ENCODE data around the gene SDK1.

Gene SDK1

DNA sequence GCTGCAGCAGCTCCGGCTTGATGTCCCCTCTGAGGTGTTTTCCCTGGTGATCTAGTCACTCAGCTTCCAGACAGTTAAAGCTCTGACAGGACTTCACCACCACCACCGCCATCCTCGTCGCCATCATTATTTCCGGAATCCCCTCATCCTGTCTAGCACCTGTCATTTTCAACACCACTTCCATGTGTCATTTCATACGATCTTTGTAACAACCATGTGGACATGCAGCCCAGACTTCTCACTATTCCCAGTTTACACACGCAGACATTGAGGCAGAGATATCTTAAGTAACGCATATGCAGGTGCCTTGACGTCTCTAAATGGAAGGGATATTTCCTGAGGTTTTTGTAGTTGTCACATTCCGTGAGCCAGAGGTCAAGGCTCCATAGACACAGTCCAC is 850.5 kb downstream of the SDK1 start:
- in situ Hi-C loops (cut with HindIII; ENCODE audit: low sequenced_read_pairs) = no loop called here
- no peak for TF ChIP-seq CTCF (IDR thresholded peaks at IDR 0.05; ENCODE audit: low read depth, low read length, missing control alignments)
- DNase-seq (ENCODE audit: low read depth) = no peak
- H3K4me3 ChIP-seq (ENCODE audit: low read depth, low read length) = no peak overlapping the region

- H3K4me3 ChIP-seq (ENCODE audit: low read depth, low read length) = no peak overlapping the region
These were observed 851.0 kb downstream of the SDK1 start for GRCh38 chr7:4151926-4152549.

DNA sequence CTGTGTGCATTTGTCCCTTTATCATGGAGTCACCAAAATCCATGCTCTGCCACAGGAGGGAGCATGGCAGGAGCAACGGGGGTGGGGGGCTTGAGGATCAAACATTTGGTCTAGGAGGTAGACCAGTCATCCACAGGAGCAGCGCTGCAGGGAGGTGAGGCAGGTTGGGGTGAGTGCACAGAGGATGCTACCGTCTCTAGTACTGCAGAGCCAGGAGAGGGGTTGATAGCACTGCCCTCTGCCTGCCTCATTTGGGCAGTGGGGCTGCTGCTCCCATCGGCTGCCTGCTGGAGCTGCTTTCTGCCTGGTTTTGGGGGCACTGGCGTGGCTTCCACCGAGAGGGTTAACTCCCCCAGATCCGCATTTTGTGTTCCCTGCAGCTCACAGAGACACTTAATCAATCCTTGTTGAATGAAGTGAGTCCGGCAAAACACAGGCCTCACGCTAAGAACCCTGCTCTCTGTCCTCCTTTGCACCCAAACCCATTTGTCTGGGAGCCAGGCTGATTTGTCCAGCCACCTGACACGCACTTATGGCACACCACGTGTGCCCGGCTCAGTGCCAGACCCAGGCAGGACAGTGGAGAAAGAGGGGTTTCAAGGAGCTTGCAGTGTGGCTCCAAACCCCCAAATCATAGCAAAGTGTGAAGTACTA is 854.0 kb downstream of the SDK1 start:
- in situ Hi-C loops (cut with HindIII; ENCODE audit: low sequenced_read_pairs) = no loop called here
- no peak for DNase-seq (ENCODE audit: low read depth)
- no peak for TF ChIP-seq CTCF (IDR thresholded peaks at IDR 0.05; ENCODE audit: low read depth, low read length, missing control alignments)
- no peak overlapping the region for H3K4me3 ChIP-seq (ENCODE audit: low read depth, low read length)

More at GRCh38 chr7:4151926-4152549, 851.0 kb downstream of the SDK1 start:
- in situ Hi-C loops (cut with HindIII; ENCODE audit: low sequenced_read_pairs) = no loop called here
- TF ChIP-seq CTCF (IDR thresholded peaks at IDR 0.05; ENCODE audit: low read depth, low read length, missing control alignments) = no peak
- no peak for DNase-seq (ENCODE audit: low read depth)

GRCh38 chr7:4156190-4156589 is 855.1 kb downstream of the SDK1 start:
- in situ Hi-C loops (cut with HindIII; ENCODE audit: low sequenced_read_pairs) = no loop called here
- H3K4me3 ChIP-seq (ENCODE audit: low read depth, low read length) = no peak overlapping the region
- DNase-seq (ENCODE audit: low read depth) = no peak
- TF ChIP-seq CTCF (IDR thresholded peaks at IDR 0.05; ENCODE audit: low read depth, low read length, missing control alignments) = no peak

- no peak for DNase-seq (ENCODE audit: low read depth)
These were observed 856.6 kb downstream of the SDK1 start for GRCh38 chr7:4157651-4158050.

More at GRCh38 chr7:4157651-4158050, 856.6 kb downstream of the SDK1 start:
- no peak overlapping the region for H3K4me3 ChIP-seq (ENCODE audit: low read depth, low read length)
- TF ChIP-seq CTCF (IDR thresholded peaks at IDR 0.05; ENCODE audit: low read depth, low read length, missing control alignments) = no peak
- in situ Hi-C loops (cut with HindIII; ENCODE audit: low sequenced_read_pairs) = no loop called here

Measured in astrocyte of the cerebellum (primary cell).